Fibroblast of the conjunctiva (primary cell): ENCODE measurements around the gene GALNTL6.
A peak's percentile ranks its signal among the peaks of the same experiment; 100 is the strongest.

ENCODE experiments used
- DNase-seq: peaks from one replicate; pipeline ENCODE4 v3.0.0-alpha.2; 2010; ENCODE audit warnings: low read depth

GALNTL6 gene

GRCh38 chr4:172989984-172990820 is 1177.0 kb downstream of the GALNTL6 start:
- DNase-seq: no peak

- DNase-seq: no peak
Measured at GRCh38 chr4:172992648-172993378, 1179.6 kb downstream of the GALNTL6 start.

- DNase-seq: no peak
Measured at GRCh38 chr4:172995161-172995560, 1182.0 kb downstream of the GALNTL6 start.

DNA sequence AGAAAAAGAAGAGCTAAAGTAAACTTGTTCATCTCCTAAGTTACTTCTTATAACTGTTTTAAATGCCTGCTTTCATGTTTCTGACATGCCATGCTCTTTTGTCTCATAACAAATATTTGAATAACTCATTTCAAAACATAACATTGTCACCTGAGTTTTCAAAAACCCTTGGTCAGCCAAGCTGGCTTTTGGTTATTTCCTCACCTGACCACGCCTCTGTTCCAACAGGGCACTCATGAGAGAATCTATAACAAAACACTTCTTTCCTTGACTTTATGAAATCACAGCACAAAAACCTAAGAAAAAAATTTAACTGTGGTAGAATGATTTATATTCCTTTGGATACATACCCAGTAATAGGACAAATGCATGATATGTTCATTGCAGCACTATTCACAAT is 1182.5 kb downstream of the GALNTL6 start:
- no peak for DNase-seq

DNA sequence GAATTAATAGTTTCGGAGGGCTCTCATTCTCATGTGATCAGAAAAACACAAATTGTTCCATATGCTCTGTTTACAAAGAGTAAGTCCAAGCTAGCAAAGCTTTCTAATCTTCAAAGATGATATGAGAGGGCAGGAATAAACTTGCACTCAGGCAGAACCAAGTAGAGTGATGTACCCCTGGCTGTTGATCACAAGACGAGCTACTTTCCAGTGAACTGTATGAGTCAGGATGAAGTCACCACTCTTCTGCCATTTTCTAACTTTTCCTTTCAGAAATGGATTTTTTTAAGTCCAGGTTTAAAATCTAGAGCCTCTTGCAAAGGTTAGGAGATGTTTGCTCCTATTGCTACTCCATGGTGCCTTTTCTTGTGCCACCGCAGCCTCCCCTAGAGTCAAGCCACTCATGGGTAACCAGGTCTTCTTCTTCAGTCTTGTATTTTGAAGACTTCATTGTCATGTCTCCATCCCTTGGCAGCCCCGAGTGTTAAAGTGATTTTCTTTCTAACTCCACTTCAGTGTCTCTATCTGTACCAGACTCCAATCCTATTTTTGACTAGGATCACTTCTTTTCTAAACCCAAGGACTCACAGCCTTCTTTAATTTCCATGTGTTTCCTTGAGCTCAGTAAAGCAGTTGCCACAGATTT is 1183.5 kb downstream of the GALNTL6 start:
- DNase-seq: peak; percentile 55

DNA sequence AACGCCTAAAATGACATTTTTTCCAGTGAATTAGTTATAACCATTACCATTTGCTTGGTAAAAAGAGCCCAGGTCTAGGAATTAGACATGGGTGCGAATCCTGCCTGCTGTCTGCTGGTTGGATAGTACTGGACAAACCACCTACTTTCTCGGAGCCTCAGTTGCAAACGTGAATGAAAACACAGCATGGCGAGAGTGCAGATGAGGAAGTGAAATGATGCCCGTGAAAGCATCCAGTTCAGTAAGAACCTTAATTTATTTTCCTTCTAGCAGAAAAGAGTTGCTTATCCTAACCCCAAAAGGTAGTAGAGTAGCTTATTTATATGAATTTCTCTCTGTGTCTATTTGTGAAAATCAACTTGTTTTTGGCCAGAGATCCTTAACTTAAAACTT is 1184.0 kb downstream of the GALNTL6 start:
- no peak for DNase-seq

DNA sequence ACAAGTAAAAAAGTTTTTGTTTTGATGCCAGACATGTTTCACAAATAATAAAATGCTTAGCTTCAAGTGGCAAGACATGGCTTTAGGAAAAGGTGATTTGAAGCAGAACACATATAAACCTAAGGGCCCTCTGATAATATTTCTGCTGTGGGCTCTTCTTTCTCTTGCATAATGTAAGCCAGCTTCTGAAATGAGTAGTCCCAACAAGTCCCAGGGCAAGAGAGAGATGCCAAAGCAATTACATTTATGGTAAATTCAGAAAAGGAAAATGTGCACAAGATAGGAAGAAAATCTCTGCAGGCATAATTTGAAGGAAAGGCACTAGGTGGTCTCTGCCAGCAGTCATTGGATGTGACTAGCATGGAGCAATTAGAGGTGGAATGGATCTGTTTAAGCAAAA is 1184.7 kb downstream of the GALNTL6 start:
- no peak for DNase-seq

GRCh38 chr4:172998527-172999469 is 1185.6 kb downstream of the GALNTL6 start:
- DNase-seq: peak; percentile 80

DNA sequence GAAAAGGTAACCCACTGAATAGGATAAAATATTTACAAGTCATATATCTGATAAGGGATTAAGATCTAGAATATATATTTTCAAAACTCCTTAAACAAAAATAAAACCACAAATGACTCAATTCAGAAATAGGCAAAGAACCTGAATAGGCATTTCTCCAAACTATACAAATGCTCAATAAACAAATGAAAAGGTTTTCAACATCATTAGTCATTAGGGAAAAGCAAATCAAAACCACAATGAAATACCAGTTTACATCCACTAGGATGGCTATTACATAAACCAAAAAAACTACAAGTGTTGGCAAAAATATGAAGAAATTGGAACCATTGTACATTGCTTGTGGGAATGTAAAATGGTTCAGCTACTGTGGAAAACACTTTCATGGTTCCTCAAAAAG is 1188.4 kb downstream of the GALNTL6 start:
- DNase-seq: peak; percentile 38

DNA sequence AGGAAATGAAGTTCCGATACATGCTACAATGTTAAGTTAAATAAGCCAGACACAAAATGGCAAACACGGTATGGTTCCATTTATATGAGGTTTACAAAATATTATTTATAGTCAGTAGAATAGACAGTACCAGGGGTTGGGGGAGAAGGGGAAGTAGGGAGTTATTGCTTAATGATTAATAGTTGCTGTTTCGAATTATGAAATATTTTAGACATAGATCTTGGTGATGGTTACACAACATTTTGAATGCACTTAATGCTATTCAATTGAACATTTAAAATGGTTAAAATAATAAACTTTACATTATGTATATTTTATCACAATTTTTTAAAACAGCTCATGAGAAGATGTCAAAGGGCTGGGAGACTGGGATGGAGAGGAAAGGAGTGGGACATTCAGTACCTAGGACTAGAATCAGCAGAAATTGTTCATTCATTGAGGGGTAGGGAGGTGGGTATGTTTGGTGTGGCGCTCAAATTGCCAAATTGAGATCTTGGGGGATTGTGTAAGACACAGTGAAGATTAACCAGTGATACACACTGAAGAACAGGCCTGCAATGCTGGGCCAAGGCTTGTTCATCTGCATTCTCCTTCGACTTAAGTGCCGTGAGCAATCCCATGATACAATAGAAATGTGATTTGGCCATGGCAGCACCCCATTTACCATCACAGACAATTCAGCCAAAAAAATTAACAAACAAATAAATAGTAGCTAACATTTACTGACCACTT is 1189.8 kb downstream of the GALNTL6 start:
- DNase-seq: no peak

DNA sequence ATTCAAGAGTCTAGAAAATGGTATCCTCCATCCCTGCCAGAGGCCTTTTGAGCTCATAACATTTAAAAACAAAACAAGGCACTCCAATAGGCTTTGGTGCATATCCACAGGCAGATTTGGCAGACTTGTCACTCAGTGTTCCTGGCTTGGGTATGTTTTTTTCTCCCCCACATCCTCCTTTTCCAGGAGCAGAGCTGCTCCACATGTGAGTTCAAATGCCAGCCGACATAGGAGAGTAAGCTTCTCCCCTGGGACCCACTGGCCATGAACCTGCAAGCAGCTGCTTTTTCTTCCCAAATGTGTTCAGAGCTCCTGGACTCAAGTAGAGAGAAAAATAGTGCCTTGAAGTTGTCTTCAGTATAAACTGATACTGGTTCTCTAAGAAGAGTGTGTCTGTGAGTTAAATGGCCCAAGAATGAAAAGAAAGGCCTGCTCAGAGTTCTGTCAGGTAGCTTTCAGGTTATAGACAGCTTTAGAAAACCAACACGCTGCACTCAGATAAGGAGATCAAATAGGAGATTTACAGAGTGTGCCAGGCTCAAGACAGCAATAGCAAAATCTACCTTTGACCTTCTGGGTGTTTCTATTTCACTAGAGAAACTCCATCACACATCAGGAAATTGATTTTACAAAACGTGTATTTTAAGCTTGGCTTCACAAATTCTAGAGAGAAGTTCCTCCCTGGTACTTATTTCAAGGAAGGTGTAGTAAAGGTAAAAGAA is 1192.9 kb downstream of the GALNTL6 start:
- DNase-seq: no peak

DNA sequence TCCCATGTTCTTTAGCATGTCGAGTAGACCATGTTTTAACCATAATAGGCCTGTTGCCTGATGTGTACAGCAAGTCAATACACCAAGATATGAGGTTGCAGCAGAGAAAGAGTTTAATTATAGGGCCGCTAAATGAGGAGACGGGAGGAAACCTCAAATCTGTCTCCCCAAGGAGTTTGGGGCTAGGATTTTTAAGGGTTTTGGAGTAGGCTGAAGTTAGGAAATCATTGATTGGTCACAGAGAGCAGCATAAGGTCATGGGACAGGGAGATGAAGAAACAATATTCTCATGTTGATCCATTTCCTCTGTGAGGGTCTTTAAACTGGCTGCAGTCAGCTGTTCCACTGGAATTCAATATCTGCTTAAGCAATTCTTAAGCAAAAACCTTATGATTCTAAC is 1195.2 kb downstream of the GALNTL6 start:
- no peak for DNase-seq

DNA sequence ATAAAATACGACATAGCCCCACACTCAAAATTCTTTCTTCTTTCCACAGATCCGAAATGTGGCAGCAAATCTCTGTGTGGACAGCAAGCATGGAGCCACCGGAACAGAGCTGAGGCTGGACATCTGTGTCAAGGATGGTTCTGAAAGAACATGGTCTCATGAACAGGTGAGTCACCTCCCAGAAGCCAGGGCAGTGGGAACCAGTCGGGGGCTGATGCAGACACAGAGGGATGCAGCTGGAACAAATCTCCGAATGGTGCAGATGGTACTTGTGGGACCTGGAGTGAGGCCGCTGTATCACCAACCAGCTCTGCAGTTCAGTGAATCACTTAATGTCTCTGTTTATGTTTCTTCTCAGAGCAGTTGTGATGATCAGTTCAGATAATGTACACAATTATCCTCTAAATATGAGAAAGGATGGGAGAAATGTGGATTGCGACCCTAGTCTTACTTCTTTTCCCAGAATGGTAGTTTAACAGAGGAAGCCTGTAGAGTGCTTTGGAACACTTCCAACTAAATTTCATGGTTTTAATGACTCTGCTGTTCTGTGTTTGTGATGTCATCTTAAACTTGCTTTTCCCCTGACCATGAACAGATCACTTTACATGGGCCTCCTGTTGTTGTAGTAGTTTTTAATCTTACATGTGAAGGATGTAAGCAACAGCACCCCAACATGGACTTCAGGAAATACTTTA is 1196.1 kb downstream of the GALNTL6 start:
- no peak for DNase-seq

DNA sequence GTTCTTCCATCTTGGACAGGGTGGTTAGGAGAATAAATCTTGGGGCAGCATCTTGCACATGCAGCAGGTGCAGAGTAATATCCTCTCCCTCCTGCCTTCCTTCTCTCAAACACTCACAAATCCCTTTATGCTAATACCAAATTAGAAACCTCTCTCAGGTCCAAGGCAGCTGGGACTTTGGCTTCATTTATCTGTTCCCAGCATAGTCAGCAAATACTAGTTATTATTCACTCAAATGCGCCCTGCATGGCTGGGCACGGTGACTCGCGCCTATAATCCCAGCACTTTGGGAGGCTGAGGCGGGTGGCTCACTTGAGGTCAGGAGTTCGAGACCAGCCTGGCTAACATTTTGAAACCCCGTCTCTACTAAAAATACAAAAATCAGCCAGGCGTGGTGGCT is 1199.4 kb downstream of the GALNTL6 start:
- DNase-seq: no peak

- no peak for DNase-seq
Measured at GRCh38 chr4:173013232-173013930, 1200.2 kb downstream of the GALNTL6 start.

- DNase-seq: peak; percentile 30
Measured at GRCh38 chr4:173014113-173014558, 1200.9 kb downstream of the GALNTL6 start.

- DNase-seq: no peak
Measured at GRCh38 chr4:173014836-173015235, 1201.6 kb downstream of the GALNTL6 start.

GRCh38 chr4:173017802-173018201 is 1204.6 kb downstream of the GALNTL6 start:
- no peak for DNase-seq

- no peak for DNase-seq
Measured at GRCh38 chr4:173018446-173018845, 1205.2 kb downstream of the GALNTL6 start.
